CD4-positive, alpha-beta T cell (primary cell): ENCODE results near the gene RASGRP3. TPM values are rescaled to one million over a fixed set of nuclear protein-coding genes. Genes with fewer than 3 reads are reported as not detected.
A peak's percentile ranks its signal among the peaks of the same experiment; 100 is the strongest.

Source experiments
- ATAC-seq: fragments of 200-7000 bp; cut with Tn5 transposase; one replicate; pipeline ENCODE4 v1.10.0; 2022; ENCODE audit warnings: mild to moderate bottlenecking; ENCODE audit not compliant: poor library complexity
- CTCF ChIA-PET: fragments of 350-600 bp; sonication (Branson Sonifier 250); formaldehyde crosslinking; loops from one replicate; lab custom pipeline; 2021; ENCODE audit warnings: antibody characterized with exemption, inconsistent platforms; lab: Charles Lee
- POLR2A ChIA-PET: fragments of 350-600 bp; sonication (Branson Sonifier 250); formaldehyde crosslinking; loops from one replicate; lab custom pipeline; 2021; ENCODE audit warnings: antibody characterized with exemption, inconsistent platforms; lab: Charles Lee
- DNase-seq, 14 experiments: peaks; one replicate each; pipeline ENCODE4 v3.0.0-alpha.2; 2013 to 2020; ENCODE audit warnings: mixed read lengths in 2 of 14
- H3K27ac ChIP-seq, 2 donors: one replicate each; pipeline versions ENCODE4 v1.5.1 to v1.7.0; 2013; ENCODE audit warnings: low read length in 2 of 2, low read depth in 1 of 2, mild to moderate bottlenecking in 1 of 2
- H3K27me3 ChIP-seq, 2 experiments: 1 replicate in 1 of 2; 2 replicates in 1 of 2; pipeline versions ENCODE4 v1.6.1 to v1.7.0; 2013; ENCODE audit warnings: low read length in 2 of 2, control low read depth in 1 of 2, mild to moderate bottlenecking in 1 of 2, moderate library complexity in 1 of 2; ENCODE audit not compliant: insufficient read depth in 2 of 2, control insufficient read depth in 1 of 2
- H3K36me3 ChIP-seq: one replicate; pipeline ENCODE4 v1.6.1; 2013; ENCODE audit warnings: low read length, control low read depth; ENCODE audit not compliant: insufficient read depth
- H3K4me1 ChIP-seq: one replicate; pipeline ENCODE4 v1.6.1; 2013; ENCODE audit warnings: low read length, control low read depth; ENCODE audit not compliant: insufficient read depth
- H3K4me3 ChIP-seq: one replicate; pipeline ENCODE4 v1.5.1; 2013; ENCODE audit warnings: mild to moderate bottlenecking, low read length, moderate library complexity
- H3K9me3 ChIP-seq, 2 experiments: 1 replicate in 1 of 2; 2 replicates in 1 of 2; pipeline versions ENCODE4 v1.6.1 to v1.7.0; 2013; ENCODE audit warnings: low read length in 2 of 2, mild to moderate bottlenecking in 2 of 2, control low read depth in 1 of 2, moderate library complexity in 1 of 2; ENCODE audit not compliant: control insufficient read depth in 1 of 2, insufficient read depth in 1 of 2
- H3K27ac Mint-ChIP-seq: one replicate; pipeline ENCODE4 v1.8.0; 2020; ENCODE audit warnings: mixed read lengths
- H3K27me3 Mint-ChIP-seq: one replicate; pipeline ENCODE4 v1.8.0; 2021; ENCODE audit warnings: mixed read lengths
- H3K36me3 Mint-ChIP-seq: one replicate; pipeline ENCODE4 v1.8.0; 2021; ENCODE audit warnings: low read depth, mixed read lengths
- H3K4me1 Mint-ChIP-seq: one replicate; pipeline ENCODE4 v1.8.0; 2021; ENCODE audit warnings: low read depth, mixed read lengths
- H3K4me3 Mint-ChIP-seq: one replicate; pipeline ENCODE4 v1.8.0; 2020; ENCODE audit warnings: mild to moderate bottlenecking, mixed read lengths
- H3K9me3 Mint-ChIP-seq: one replicate; pipeline ENCODE4 v1.8.0; 2020; ENCODE audit warnings: mixed read lengths
- CTCF ChIP-seq: fragments of 200-600 bp; IDR thresholded peaks from one replicate; pipeline ENCODE4 v1.8.0; 2022; ENCODE audit warnings: antibody characterized with exemption, mild to moderate bottlenecking
- intact Hi-C, 2 experiments: fragments of 100-400 bp; cut with DNase I in 1 of 2; cut with micrococcal nuclease in 1 of 2; formaldehyde crosslinking; loops; one replicate each; pipeline versions ENCODE4 v1.15.1 to v1.9.0; 2023 to 2025; cut with DNase I, micrococcal nuclease
- polyA plus RNA-seq, 2 donors: library from polyadenylated mRNA; unstranded; fragments of 120-200 nt; gene quantifications; one replicate each; pipeline ENCODE4 v1.2.1, GENCODE V29; 2013
- total RNA-seq, 174 experiments: library from RNA in 2 of 174; stranded (reverse) in 2 of 174; gene quantifications; one replicate each; pipeline ENCODE4 v1.2.3 and lab custom pipeline; 2021 to 2026

RASGRP3 gene
- total RNA-seq (1 to 10 TPM; 5.7 to 7.9 TPM), total RNA-seq (lab: John Stamatoyannopoulos, UW) (1.4 to 134 (median 11.2) reads per million in 172 experiments)
- 2.0 TPM for polyA plus RNA-seq (2013, experiment 1 of 2)
- polyA plus RNA-seq (2013, experiment 2 of 2) = 3.2 TPM

GRCh38 chr2:33476131-33476792 is at the start of gene RASGRP3:
Gene RASGRP3, plus strand, starts transcription at chr2:33476649. Its CDS starts 38,488 bp downstream, at chr2:33515137.
- H3K36me3 Mint-ChIP-seq = peaks cover 13% of the 10 kb centered on the region
- H3K4me3 Mint-ChIP-seq = peak within 1 kb of the TSS; percentile 96
- Histone ChIP-seq H3K9me3 (no peaks in the 10 kb centered on the region), H3K27ac (peak within 1 kb of the TSS; percentile 87 to 92), H3K4me3 (peak within 1 kb of the TSS; percentile 69), H3K4me1 (peaks cover 15% of the 10 kb centered on the region), H3K27me3 (no peaks in the 10 kb centered on the region), H3K36me3 (no peaks in the 10 kb centered on the region)
- H3K4me1 Mint-ChIP-seq = peaks cover 36% of the 10 kb centered on the region
- peak within 1 kb of the TSS; percentile 97 for H3K27ac Mint-ChIP-seq
- ATAC-seq (peak; percentile 75), DNase-seq (peak; percentile 38 to 84 (median 52))
- no peak for TF ChIP-seq CTCF
- ChIA-PET CTCF (interaction anchor here (0.6 to 1.7 kb wide), 12 partner anchors 8 to 274 kb away, joined by 3 to 10 read pairs (median 4); partner anchors contain the start of gene FAM98A), POLR2A (interaction anchor here (0.5 to 3.2 kb wide), 14 partner anchors 9 to 854 kb away, joined by 3 to 54 read pairs (median 4); partner anchors contain the start of genes FAM98A and TTC27)
- intact Hi-C loops = loop anchor here (1.0 to 10.0 kb wide), 3 partner anchors 106 to 619 kb away; partner anchors contain the start of gene FAM98A (in 1 of the 2)
- no peaks in the 10 kb centered on the region for H3K9me3 Mint-ChIP-seq
- H3K27me3 Mint-ChIP-seq = no peaks in the 10 kb centered on the region

- TF ChIP-seq CTCF = no peak
- intact Hi-C loops = no loop called here
- no peak for ATAC-seq
- Mint-ChIP-seq H3K27me3 (no peaks in the 10 kb centered on the region), H3K36me3 (no peaks in the 10 kb centered on the region), H3K27ac (no peak overlapping the region), H3K4me3 (no peak overlapping the region), H3K9me3 (no peaks in the 10 kb centered on the region), H3K4me1 (no peaks in the 10 kb centered on the region)
- H3K9me3 ChIP-seq = no peaks in the 10 kb centered on the region
- no peaks in the 10 kb centered on the region for H3K27me3 ChIP-seq
- ChIA-PET POLR2A (no interaction called here), CTCF (no interaction called here)
- no peak overlapping the region for H3K4me3 ChIP-seq
- no peaks in the 10 kb centered on the region for H3K4me1 ChIP-seq
- H3K36me3 ChIP-seq = no peaks in the 10 kb centered on the region
- H3K27ac ChIP-seq = no peak overlapping the region
- no peak for DNase-seq
Measured at GRCh38 chr2:33426666-33427231, 49.7 kb upstream of the RASGRP3 start.

GRCh38 chr2:33430077-33430476 is 46.4 kb upstream of the RASGRP3 start:
- no peak for TF ChIP-seq CTCF

More at GRCh38 chr2:33430077-33430476, 46.4 kb upstream of the RASGRP3 start:
- ATAC-seq = no peak
- Histone ChIP-seq H3K9me3 (no peaks in the 10 kb centered on the region), H3K36me3 (no peaks in the 10 kb centered on the region), H3K4me3 (no peak overlapping the region), H3K4me1 (no peaks in the 10 kb centered on the region), H3K27ac (no peak overlapping the region), H3K27me3 (no peaks in the 10 kb centered on the region)
- H3K27ac Mint-ChIP-seq = no peak overlapping the region
- no peak for DNase-seq
- ChIA-PET POLR2A (no interaction called here), CTCF (no interaction called here)
- H3K9me3 Mint-ChIP-seq = no peaks in the 10 kb centered on the region
- H3K4me1 Mint-ChIP-seq = no peaks in the 10 kb centered on the region
- no peaks in the 10 kb centered on the region for H3K36me3 Mint-ChIP-seq
- H3K27me3 Mint-ChIP-seq = peaks cover 5% of the 10 kb centered on the region
- intact Hi-C loops = no loop called here
- no peak overlapping the region for H3K4me3 Mint-ChIP-seq
